GM19239 (cell line): Measurements from ENCODE around the gene PTPRM.

Experiments used
- DNase-seq: peaks from one replicate; pipeline ENCODE4 v3.0.0; 2011; ENCODE audit warnings: low spot score; ENCODE audit not compliant: insufficient read length
- FAIRE-seq: peaks from 2 replicates; lab custom pipeline; 2011; peaks lifted over from hg19 to GRCh38; lab: Jason Lieb, UNC

Gene PTPRM

GRCh38 chr18:7598167-7599047, 31.3 kb downstream of the PTPRM start:
- FAIRE-seq (no peak), DNase-seq (no peak)

GRCh38 chr18:7600036-7600435, 32.9 kb downstream of the PTPRM start:
- DNase-seq (no peak), FAIRE-seq (no peak)

GRCh38 chr18:7600528-7601245, 33.6 kb downstream of the PTPRM start:
- DNase-seq (no peak), FAIRE-seq (no peak)

- no peak for DNase-seq
- FAIRE-seq, result no peak
Observed at GRCh38 chr18:7601246-7601615, 34.1 kb downstream of the PTPRM start.

- FAIRE-seq, result no peak
Observed at GRCh38 chr18:7601936-7602335, 34.8 kb downstream of the PTPRM start.

GRCh38 chr18:7603259-7604000, 36.3 kb downstream of the PTPRM start:
- DNase-seq (no peak), FAIRE-seq (no peak)

More at GRCh38 chr18:7601936-7602335, 34.8 kb downstream of the PTPRM start:
- DNase-seq, result no peak

GRCh38 chr18:7604361-7604760, 37.2 kb downstream of the PTPRM start:
- DNase-seq (no peak), FAIRE-seq (no peak)

- no peak for DNase-seq
- FAIRE-seq, result no peak
Observed at GRCh38 chr18:7605705-7606104, 38.6 kb downstream of the PTPRM start.

- FAIRE-seq, result no peak
- DNase-seq, result no peak
Observed at GRCh38 chr18:7607540-7608173, 40.5 kb downstream of the PTPRM start.

- no peak for FAIRE-seq
- DNase-seq, result no peak
Observed at GRCh38 chr18:7608174-7608550, 41.0 kb downstream of the PTPRM start.

GRCh38 chr18:7608781-7609201, 41.7 kb downstream of the PTPRM start:
- DNase-seq, result no peak

GRCh38 chr18:7609617-7610016, 42.5 kb downstream of the PTPRM start:
- FAIRE-seq (no peak), DNase-seq (no peak)

More at GRCh38 chr18:7608781-7609201, 41.7 kb downstream of the PTPRM start:
- no peak for FAIRE-seq

- no peak for DNase-seq
- no peak for FAIRE-seq
Observed at GRCh38 chr18:7614042-7614441, 46.9 kb downstream of the PTPRM start.

- DNase-seq, result no peak
- FAIRE-seq, result no peak
Observed at GRCh38 chr18:7615840-7616239, 48.7 kb downstream of the PTPRM start.

- FAIRE-seq (no peak), DNase-seq (no peak)
Observed at GRCh38 chr18:7616661-7617060, 49.5 kb downstream of the PTPRM start.

GRCh38 chr18:7617738-7618422, 50.8 kb downstream of the PTPRM start:
- FAIRE-seq, result no peak
- no peak for DNase-seq

- FAIRE-seq, result no peak
- DNase-seq, result no peak
Observed at GRCh38 chr18:7618891-7619442, 51.9 kb downstream of the PTPRM start.

GRCh38 chr18:7619676-7620075, 52.6 kb downstream of the PTPRM start:
- DNase-seq (no peak), FAIRE-seq (no peak)

GRCh38 chr18:7622721-7623120, 55.6 kb downstream of the PTPRM start:
- DNase-seq, result no peak
- no peak for FAIRE-seq
